ENCODE measurements around the gene PTGS2.

PTGS2 gene

DNA sequence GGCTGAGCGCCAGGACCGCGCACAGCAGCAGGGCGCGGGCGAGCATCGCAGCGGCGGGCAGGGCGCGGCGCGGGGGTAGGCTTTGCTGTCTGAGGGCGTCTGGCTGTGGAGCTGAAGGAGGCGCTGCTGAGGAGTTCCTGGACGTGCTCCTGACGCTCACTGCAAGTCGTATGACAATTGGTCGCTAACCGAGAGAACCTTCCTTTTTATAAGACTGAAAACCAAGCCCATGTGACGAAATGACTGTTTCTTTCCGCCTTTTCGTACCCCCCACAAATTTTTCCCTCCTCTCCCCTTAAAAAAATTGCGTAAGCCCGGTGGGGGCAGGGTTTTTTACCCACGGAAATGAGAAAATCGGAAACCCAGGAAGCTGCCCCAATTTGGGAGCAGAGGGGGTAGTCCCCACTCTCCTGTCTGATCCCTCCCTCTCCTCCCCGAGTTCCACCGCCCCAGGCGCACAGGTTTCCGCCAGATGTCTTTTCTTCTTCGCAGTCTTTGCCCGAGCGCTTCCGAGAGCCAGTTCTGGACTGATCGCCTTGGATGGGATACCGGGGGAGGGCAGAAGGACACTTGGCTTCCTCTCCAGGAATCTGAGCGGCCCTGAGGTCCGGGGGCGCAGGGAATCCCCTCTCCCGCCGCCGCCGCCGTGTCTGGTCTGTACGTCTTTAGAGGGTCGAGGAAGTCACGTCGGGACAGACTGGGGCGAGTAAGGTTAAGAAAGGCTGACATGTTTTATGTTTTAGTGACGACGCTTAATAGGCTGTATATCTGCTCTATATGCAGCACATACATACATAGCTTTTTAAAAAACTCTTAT, at the start of gene PTGS2:
TSS of gene PTGS2 (minus strand) at position 179 of the 817 bp plus-strand sequence. CDS start at position 46, 133 bp downstream.
- H3K27me3 ChIP-seq (replicated peaks; ENCODE audit: control insufficient read depth, insufficient read depth, low read length), result no peaks in the 10 kb centered on the region
- H3K4me3 ChIP-seq (ENCODE audit: low read length), result peak within 1 kb of the TSS; percentile 95
- DNase-seq (ENCODE audit: low read depth), result peak; percentile 96
- H3K9me3 ChIP-seq (ENCODE audit: control insufficient read depth, low read length), result no peaks in the 10 kb centered on the region
- H3K36me3 ChIP-seq (ENCODE audit: control insufficient read depth, insufficient read depth, low read length, severe bottlenecking), result peaks cover 4% of the 10 kb centered on the region
- H3K4me1 ChIP-seq (ENCODE audit: control insufficient read depth, insufficient read depth, low read length), result peaks cover 9% of the 10 kb centered on the region
- H3K9ac ChIP-seq (ENCODE audit: low read length), result peak within 1 kb of the TSS; percentile 88

DNA sequence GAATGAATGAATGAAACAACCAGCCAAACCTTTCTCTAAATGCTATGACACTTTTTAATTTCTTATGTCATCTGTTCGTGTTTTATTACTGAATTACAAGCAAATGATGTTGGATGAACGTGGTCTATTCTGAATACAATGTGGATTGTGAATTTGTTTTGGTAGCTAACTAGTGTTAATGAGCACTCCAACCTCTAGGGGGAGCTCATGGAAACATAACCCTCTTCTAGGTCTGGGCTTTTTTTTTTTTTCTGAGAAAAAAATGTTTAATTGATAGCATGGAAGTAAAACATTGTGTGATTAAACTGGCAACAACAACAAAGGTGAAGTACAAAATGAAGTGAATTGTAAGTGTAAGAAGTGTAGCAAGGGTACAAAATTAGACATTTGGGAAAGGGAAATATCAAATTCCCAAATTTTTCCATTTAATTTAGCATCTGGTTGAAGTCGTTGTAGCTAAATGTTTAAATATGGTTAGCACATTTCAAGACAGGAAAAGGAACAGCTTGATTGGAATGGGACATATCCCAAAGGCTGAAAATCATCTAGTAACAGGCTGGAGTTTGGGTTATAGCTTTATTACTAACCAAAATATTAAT, 42.6 kb upstream of the PTGS2 start:
- no peaks in the 10 kb centered on the region for H3K9me3 ChIP-seq (ENCODE audit: control insufficient read depth, low read length)

DNA sequence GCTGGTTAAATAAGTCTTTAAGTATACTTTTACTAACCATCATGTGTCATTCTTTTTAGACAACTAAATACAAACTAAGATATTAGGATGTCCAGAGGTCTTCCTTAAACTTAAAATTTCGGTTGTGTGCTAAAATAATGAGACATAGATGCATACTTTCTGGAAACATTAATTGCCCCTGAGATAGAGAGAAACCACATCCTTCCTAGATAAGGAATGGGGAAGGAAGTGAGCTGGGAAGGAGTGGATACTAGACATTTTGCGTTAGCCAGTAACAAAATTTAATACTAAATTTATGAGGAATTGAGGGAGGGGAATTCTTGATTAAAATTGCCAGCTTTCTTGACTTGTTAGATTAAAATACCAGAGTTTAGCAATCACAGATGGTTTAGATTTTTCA, 37.1 kb upstream of the PTGS2 start:
- Histone ChIP-seq H3K27me3 (replicated peaks; ENCODE audit: control insufficient read depth, insufficient read depth, low read length) (no peaks in the 10 kb centered on the region), H3K9ac (ENCODE audit: low read length) (no peak overlapping the region), H3K9me3 (ENCODE audit: control insufficient read depth, low read length) (no peaks in the 10 kb centered on the region), H3K4me3 (ENCODE audit: low read length) (no peak overlapping the region), H3K4me1 (ENCODE audit: control insufficient read depth, insufficient read depth, low read length) (no peaks in the 10 kb centered on the region), H3K36me3 (ENCODE audit: control insufficient read depth, insufficient read depth, low read length, severe bottlenecking) (no peaks in the 10 kb centered on the region)
- DNase-seq (ENCODE audit: low read depth), result no peak

More for the DNA sequence above, 42.6 kb upstream of the PTGS2 start:
- DNase-seq (ENCODE audit: low read depth), result peak; percentile 66
- Histone ChIP-seq H3K27me3 (replicated peaks; ENCODE audit: control insufficient read depth, insufficient read depth, low read length) (no peaks in the 10 kb centered on the region), H3K4me1 (ENCODE audit: control insufficient read depth, insufficient read depth, low read length) (no peaks in the 10 kb centered on the region), H3K4me3 (ENCODE audit: low read length) (no peak overlapping the region), H3K9ac (ENCODE audit: low read length) (no peak overlapping the region), H3K36me3 (ENCODE audit: control insufficient read depth, insufficient read depth, low read length, severe bottlenecking) (no peaks in the 10 kb centered on the region)

DNA sequence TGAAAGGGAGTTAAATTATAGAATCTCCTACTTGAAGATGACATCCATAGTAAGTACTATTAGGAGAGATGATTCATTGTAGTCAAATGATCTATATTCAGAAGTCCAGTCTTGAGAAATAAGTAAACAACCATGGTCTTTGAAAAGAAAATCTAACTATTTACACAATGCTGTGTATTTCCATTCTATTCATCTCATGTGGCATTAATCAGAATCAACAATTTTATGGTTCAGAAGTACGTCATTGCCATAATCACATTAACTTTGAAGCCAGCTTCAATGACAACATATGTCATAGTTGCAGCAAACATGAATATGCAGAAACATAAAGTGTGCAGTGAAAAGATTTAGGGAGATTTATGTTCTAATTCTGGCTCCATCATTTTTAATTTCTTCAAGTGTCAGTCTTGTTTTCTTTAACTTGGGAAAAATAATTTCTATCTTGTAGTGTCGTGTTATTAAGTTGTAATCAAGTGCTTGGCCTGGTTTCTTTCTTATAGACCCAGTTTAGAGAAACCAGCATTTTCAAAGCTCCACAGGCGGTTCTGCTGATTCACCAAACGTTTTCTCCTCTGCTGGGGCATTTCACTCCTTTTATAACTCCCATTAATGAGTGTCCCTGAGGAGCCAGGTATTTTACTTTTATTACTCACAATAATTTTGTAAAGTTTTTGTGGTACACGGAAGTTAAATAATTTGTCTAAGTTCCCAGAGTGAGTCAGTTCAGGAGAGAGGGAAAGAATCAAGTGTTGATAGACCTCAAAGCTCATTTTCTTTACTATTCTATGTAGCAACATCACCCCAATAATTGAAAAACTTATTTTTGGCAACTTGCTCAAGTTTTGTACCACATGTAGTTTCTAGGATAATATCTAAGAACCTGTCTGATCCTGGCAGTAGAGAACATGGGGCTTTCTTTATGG, 35.9 kb upstream of the PTGS2 start:
- peak; percentile 70 for DNase-seq (ENCODE audit: low read depth)
- H3K9ac ChIP-seq (ENCODE audit: low read length), result no peak overlapping the region
- H3K4me1 ChIP-seq (ENCODE audit: control insufficient read depth, insufficient read depth, low read length), result no peaks in the 10 kb centered on the region
- H3K27me3 ChIP-seq (replicated peaks; ENCODE audit: control insufficient read depth, insufficient read depth, low read length), result no peaks in the 10 kb centered on the region
- H3K36me3 ChIP-seq (ENCODE audit: control insufficient read depth, insufficient read depth, low read length, severe bottlenecking), result no peaks in the 10 kb centered on the region
- H3K4me3 ChIP-seq (ENCODE audit: low read length), result no peak overlapping the region
- no peaks in the 10 kb centered on the region for H3K9me3 ChIP-seq (ENCODE audit: control insufficient read depth, low read length)

DNA sequence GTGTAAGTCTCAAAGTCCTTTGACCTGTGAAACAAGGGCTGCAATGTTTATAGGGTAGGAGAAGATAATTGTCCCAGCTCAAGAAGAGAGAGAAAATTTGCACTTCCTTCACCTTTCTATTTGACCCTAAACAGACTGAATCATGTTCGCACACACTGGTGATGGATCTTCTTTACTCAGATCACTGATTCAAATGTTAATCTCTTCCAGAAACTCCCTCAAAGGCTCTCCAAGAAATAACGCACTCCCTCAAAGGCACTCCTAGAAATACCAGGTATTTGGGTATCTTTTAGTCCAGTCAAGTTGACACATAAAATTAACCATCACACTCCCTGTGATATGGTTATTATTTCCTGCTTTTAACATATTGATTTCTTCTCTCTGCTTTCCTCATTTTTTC, 30.5 kb upstream of the PTGS2 start:
- no peaks in the 10 kb centered on the region for H3K4me1 ChIP-seq (ENCODE audit: control insufficient read depth, insufficient read depth, low read length)

DNA sequence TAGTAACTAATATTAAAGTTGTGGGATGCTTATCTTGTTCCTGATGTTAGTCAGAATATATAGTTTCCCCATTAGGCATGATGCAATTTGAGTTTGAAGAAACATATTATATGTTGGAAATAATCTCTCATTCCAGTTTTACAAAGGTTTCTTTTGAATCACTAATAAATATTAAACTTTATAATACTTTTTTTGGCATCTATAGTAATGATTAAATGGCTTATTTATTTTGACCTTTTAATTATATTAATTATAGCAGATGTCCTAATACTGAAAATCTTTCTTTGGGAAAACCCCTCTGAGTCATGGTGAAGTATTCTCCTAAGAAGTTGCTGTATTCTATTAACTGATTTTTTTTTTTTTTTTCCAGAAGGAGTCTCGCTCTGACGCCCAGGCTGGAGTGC, 28.5 kb upstream of the PTGS2 start:
- no peaks in the 10 kb centered on the region for H3K36me3 ChIP-seq (ENCODE audit: control insufficient read depth, insufficient read depth, low read length, severe bottlenecking)
- no peak overlapping the region for H3K4me3 ChIP-seq (ENCODE audit: low read length)
- H3K9ac ChIP-seq (ENCODE audit: low read length), result no peak overlapping the region
- H3K27me3 ChIP-seq (replicated peaks; ENCODE audit: control insufficient read depth, insufficient read depth, low read length), result no peaks in the 10 kb centered on the region
- DNase-seq (ENCODE audit: low read depth), result no peak
- H3K9me3 ChIP-seq (ENCODE audit: control insufficient read depth, low read length), result no peaks in the 10 kb centered on the region
- no peaks in the 10 kb centered on the region for H3K4me1 ChIP-seq (ENCODE audit: control insufficient read depth, insufficient read depth, low read length)

More for the DNA sequence above, 30.5 kb upstream of the PTGS2 start:
- DNase-seq (ENCODE audit: low read depth), result no peak
- H3K9ac ChIP-seq (ENCODE audit: low read length), result no peak overlapping the region
- no peaks in the 10 kb centered on the region for H3K9me3 ChIP-seq (ENCODE audit: control insufficient read depth, low read length)
- H3K4me3 ChIP-seq (ENCODE audit: low read length), result no peak overlapping the region
- no peaks in the 10 kb centered on the region for H3K36me3 ChIP-seq (ENCODE audit: control insufficient read depth, insufficient read depth, low read length, severe bottlenecking)
- H3K27me3 ChIP-seq (replicated peaks; ENCODE audit: control insufficient read depth, insufficient read depth, low read length), result no peaks in the 10 kb centered on the region

DNA sequence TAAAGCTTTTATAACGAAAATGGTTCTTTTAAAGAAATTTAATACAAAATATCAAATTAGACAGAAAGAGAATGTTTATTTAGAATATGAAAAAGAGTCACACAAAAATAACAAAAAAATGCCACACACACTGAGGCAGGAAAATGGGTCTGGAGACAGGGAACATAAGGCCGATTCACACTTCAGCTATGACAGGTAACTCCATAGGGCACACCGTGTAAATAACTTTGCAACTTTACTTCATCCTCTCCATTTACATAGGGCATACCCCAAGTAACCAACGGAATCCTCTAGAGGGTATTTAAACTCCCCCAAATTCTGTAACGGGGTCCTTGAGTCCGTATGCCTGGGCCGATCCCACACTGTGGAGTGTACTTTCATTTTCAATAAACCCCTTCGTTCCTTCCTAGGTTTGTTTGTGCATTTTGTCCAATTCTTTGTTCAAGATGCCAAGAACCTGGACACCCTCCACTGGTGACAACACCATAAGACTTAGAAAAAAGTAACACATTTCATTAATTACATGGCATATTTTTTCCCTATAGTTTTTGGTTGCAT, 23.1 kb upstream of the PTGS2 start:
- no peak for DNase-seq (ENCODE audit: low read depth)
- no peak overlapping the region for H3K4me3 ChIP-seq (ENCODE audit: low read length)
- H3K9me3 ChIP-seq (ENCODE audit: control insufficient read depth, low read length), result no peaks in the 10 kb centered on the region
- no peaks in the 10 kb centered on the region for H3K27me3 ChIP-seq (replicated peaks; ENCODE audit: control insufficient read depth, insufficient read depth, low read length)
- H3K4me1 ChIP-seq (ENCODE audit: control insufficient read depth, insufficient read depth, low read length), result no peaks in the 10 kb centered on the region
- H3K36me3 ChIP-seq (ENCODE audit: control insufficient read depth, insufficient read depth, low read length, severe bottlenecking), result no peaks in the 10 kb centered on the region
- no peak overlapping the region for H3K9ac ChIP-seq (ENCODE audit: low read length)

DNA sequence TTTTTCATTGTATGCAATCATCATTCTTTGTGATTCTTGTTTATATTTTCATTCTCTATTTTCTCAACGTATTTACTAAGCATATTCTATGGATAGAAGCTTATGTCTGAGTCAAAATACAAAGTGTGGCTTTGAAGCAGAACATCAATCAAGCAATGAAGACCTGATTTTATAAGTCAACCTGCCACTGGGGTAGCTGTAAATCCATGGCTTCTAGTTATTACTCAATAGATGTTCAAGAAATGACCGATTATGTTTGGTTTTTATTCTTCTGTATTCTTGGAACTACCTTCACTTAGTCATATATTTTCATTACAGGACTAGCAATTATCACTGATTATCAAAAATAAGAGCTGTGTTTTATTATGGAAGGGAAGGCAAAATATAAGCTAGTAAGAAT, 20.5 kb upstream of the PTGS2 start:
- H3K36me3 ChIP-seq (ENCODE audit: control insufficient read depth, insufficient read depth, low read length, severe bottlenecking), result no peaks in the 10 kb centered on the region
- H3K9me3 ChIP-seq (ENCODE audit: control insufficient read depth, low read length), result no peaks in the 10 kb centered on the region
- H3K9ac ChIP-seq (ENCODE audit: low read length), result no peak overlapping the region

DNA sequence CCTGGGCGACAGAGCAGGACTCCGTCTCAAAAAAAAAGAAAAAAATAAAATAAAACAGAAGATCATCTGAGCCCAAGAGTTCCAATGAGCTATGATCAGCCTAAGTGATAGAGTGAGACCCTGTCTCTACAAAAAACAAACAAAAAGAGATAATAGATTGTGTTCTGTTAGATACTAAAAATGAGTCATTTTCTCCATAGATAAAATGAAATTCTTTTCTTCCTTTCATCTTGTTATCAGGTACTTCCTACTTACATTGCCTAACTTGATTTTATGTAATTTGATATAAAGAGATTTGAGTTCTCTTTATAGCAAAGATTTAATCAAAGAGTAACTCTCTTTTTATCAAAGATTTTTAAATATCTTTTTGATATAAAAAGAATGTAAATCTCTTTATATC, 19.3 kb upstream of the PTGS2 start:
- DNase-seq (ENCODE audit: low read depth), result no peak
- H3K36me3 ChIP-seq (ENCODE audit: control insufficient read depth, insufficient read depth, low read length, severe bottlenecking), result no peaks in the 10 kb centered on the region
- no peaks in the 10 kb centered on the region for H3K9me3 ChIP-seq (ENCODE audit: control insufficient read depth, low read length)
- H3K27me3 ChIP-seq (replicated peaks; ENCODE audit: control insufficient read depth, insufficient read depth, low read length), result no peaks in the 10 kb centered on the region
- H3K9ac ChIP-seq (ENCODE audit: low read length), result no peak overlapping the region
- H3K4me3 ChIP-seq (ENCODE audit: low read length), result no peak overlapping the region
- H3K4me1 ChIP-seq (ENCODE audit: control insufficient read depth, insufficient read depth, low read length), result no peaks in the 10 kb centered on the region

More for the DNA sequence above, 20.5 kb upstream of the PTGS2 start:
- DNase-seq (ENCODE audit: low read depth), result no peak
- Histone ChIP-seq H3K4me3 (ENCODE audit: low read length) (no peak overlapping the region), H3K27me3 (replicated peaks; ENCODE audit: control insufficient read depth, insufficient read depth, low read length) (no peaks in the 10 kb centered on the region), H3K4me1 (ENCODE audit: control insufficient read depth, insufficient read depth, low read length) (no peaks in the 10 kb centered on the region)

DNA sequence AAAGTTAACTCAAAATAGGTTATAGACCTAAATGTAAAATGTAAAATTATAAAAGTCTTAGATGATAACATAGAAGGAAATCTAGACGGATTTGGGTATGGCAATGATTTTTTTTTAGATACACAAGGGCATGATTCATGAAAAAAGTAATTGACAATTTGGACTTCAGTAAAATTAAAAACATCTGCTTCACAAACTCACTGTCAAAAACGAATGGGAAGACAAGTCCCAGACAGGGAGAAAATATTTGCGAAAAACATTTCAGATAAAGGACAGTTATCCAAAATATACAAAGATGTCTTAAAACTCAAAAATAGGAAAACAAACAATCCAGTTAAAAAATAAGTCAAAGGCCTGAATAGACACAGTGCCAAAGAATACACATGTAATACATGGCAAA, 9.7 kb upstream of the PTGS2 start:
- DNase-seq (ENCODE audit: low read depth), result peak; percentile 67
- peaks cover 12% of the 10 kb centered on the region for H3K9me3 ChIP-seq (ENCODE audit: control insufficient read depth, low read length)
- no peaks in the 10 kb centered on the region for H3K36me3 ChIP-seq (ENCODE audit: control insufficient read depth, insufficient read depth, low read length, severe bottlenecking)
- no peaks in the 10 kb centered on the region for H3K4me1 ChIP-seq (ENCODE audit: control insufficient read depth, insufficient read depth, low read length)
- no peaks in the 10 kb centered on the region for H3K27me3 ChIP-seq (replicated peaks; ENCODE audit: control insufficient read depth, insufficient read depth, low read length)
- H3K4me3 ChIP-seq (ENCODE audit: low read length), result no peak overlapping the region
- H3K9ac ChIP-seq (ENCODE audit: low read length), result no peak overlapping the region

DNA sequence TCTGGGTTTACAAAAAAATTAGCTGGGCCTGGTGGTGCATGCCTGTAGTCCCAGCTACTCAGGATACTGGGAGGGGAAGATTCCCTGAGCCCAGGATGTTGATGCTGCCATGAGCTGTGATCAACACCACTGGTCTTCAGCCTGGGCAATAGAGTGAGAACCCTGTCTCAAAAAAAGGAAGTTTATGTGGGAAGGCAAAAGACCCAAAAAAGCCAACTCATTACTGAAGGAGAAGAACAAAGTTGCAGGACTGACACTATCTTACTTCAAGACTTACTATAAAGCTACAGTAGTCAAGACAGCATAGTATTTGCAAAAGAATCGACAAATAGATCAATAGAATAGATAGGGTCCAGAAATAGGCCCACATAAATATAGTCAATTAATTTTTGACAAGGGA, 9.2 kb upstream of the PTGS2 start:
- Histone ChIP-seq H3K9me3 (ENCODE audit: control insufficient read depth, low read length) (peaks cover 12% of the 10 kb centered on the region), H3K27me3 (replicated peaks; ENCODE audit: control insufficient read depth, insufficient read depth, low read length) (no peaks in the 10 kb centered on the region), H3K9ac (ENCODE audit: low read length) (no peak overlapping the region), H3K4me1 (ENCODE audit: control insufficient read depth, insufficient read depth, low read length) (no peaks in the 10 kb centered on the region), H3K36me3 (ENCODE audit: control insufficient read depth, insufficient read depth, low read length, severe bottlenecking) (no peaks in the 10 kb centered on the region), H3K4me3 (ENCODE audit: low read length) (no peak overlapping the region)
- DNase-seq (ENCODE audit: low read depth), result no peak

Data from adipocyte (in vitro differentiated cells).